HG02938 (cell line): ENCODE results near the gene LTBP3.
A peak's percentile ranks its signal among the peaks of the same experiment; 100 is the strongest.
"Not testable (repeated sequence)": the region's sequence is repeated elsewhere in the genome, so short reads cannot be mapped to it uniquely, and the experiment has no call there.

Experiments used
- ATAC-seq: cut with Tn5 transposase; IDR thresholded peaks from one replicate; pipeline ENCODE4 v1.9.1; 2021; ENCODE audit warnings: mild to moderate bottlenecking, moderate library complexity; ENCODE audit not compliant: unreplicated experiment

LTBP3 gene

GRCh38 chr11:65518941-65519549, 39.1 kb downstream of the LTBP3 start:
- not testable (repeated sequence) for ATAC-seq

GRCh38 chr11:65516135-65516968, 41.8 kb downstream of the LTBP3 start:
- ATAC-seq, result no peak

- not testable (repeated sequence) for ATAC-seq
Observed at GRCh38 chr11:65512311-65512710, 45.8 kb downstream of the LTBP3 start.

DNA sequence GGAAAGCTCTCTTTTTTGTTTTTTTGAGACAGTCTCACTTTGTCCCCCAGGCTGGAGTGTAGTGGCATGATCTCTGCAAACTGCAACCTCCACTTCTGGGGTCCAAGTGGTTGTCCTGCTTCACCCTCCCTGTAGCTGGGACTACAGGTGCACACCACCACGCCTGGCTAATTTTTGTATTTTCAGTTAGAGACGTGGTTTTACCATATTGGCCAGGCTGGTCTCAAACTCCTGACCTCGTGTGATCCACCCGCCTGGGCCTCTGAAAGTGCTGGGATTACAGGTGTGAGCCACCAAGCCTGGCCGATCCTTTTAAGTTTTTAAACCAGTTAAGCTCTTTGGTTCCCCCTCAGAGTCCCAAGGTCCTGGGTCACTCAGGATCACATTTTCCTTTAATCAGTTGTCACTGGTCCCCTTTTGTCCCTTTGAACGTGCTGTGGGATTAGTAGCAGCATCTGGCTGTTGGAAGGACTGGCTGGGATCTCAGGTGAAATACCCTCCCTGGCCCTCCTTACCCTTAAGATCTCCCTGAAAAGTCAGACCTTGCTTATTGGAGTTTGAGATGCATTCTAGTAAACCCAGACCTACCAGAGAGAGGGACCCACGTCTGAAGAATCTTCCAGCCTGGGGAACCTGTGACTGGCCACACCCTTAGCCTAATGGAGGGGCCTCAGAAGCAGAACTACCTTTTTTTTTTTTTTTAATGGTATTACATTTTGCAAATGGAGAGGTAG, 51.2 kb downstream of the LTBP3 start:
- ATAC-seq, result peak; percentile 33

- no peak for ATAC-seq
Observed at GRCh38 chr11:65506290-65506771, 51.8 kb downstream of the LTBP3 start.

DNA sequence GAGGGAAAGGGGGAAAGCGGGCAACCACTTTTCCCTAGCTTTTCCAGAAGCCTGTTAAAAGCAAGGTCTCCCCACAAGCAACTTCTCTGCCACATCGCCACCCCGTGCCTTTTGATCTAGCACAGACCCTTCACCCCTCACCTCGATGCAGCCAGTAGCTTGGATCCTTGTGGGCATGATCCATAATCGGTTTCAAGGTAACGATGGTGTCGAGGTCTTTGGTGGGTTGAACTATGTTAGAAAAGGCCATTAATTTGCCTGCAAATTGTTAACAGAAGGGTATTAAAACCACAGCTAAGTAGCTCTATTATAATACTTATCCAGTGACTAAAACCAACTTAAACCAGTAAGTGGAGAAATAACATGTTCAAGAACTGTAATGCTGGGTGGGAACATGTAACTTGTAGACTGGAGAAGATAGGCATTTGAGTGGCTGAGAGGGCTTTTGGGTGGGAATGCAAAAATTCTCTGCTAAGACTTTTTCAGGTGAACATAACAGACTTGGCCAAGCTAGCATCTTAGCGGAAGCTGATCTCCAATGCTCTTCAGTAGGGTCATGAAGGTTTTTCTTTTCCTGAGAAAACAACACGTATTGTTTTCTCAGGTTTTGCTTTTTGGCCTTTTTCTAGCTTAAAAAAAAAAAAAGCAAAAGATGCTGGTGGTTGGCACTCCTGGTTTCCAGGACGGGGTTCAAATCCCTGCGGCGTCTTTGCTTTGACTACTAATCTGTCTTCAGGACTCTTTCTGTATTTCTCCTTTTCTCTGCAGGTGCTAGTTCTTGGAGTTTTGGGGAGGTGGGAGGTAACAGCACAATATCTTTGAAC, 52.5 kb downstream of the LTBP3 start:
- ATAC-seq, result no peak

GRCh38 chr11:65504674-65505465, 53.3 kb downstream of the LTBP3 start:
- ATAC-seq, result no peak

- ATAC-seq, result no peak
Observed at GRCh38 chr11:65503949-65504673, 54.0 kb downstream of the LTBP3 start.

DNA sequence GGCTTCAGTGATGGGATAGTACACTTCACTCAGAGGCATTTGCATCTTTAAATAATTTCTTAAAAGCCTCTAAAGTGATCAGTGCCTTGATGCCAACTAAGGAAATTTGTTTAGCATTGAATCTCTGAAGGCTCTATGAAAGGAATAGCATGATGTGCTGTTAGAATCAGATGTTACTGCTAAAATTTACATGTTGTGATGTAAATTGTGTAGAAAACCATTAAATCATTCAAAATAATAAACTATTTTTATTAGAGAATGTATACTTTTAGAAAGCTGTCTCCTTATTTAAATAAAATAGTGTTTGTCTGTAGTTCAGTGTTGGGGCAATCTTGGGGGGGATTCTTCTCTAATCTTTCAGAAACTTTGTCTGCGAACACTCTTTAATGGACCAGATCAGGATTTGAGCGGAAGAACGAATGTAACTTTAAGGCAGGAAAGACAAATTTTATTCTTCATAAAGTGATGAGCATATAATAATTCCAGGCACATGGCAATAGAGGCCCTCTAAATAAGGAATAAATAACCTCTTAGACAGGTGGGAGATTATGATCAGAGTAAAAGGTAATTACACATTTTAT, 54.7 kb downstream of the LTBP3 start:
- no peak for ATAC-seq

DNA sequence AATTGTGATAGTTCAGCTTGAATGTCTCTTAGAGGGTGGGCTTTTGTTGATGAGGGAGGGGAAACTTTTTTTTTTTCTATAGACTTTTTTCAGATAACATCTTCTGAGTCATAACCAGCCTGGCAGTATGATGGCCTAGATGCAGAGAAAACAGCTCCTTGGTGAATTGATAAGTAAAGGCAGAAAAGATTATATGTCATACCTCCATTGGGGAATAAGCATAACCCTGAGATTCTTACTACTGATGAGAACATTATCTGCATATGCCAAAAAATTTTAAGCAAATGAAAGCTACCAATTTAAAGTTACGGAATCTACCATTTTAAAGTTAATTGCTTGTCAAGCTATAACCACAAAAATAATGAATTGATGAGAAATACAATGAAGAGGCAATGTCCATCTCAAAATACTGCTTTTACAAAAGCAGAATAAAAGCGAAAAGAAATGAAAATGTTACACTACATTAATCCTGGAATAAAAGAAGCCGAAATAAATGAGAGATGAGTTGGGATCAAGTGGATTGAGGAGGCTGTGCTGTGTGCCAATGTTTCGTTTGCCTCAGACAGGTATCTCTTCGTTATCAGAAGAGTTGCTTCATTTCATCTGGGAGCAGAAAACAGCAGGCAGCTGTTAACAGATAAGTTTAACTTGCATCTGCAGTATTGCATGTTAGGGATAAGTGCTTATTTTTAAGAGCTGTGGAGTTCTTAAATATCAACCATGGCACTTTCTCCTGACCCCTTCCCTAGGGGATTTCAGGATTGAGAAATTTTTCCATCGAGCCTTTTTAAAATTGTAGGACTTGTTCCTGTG, 55.4 kb downstream of the LTBP3 start:
- ATAC-seq, result no peak

DNA sequence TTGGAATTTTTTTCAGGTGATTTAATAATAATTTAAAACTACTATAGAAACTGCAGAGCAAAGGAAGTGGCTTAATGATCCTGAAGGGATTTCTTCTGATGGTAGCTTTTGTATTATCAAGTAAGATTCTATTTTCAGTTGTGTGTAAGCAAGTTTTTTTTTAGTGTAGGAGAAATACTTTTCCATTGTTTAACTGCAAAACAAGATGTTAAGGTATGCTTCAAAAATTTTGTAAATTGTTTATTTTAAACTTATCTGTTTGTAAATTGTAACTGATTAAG, 55.9 kb downstream of the LTBP3 start:
- no peak for ATAC-seq

GRCh38 chr11:65501472-65502273, 56.5 kb downstream of the LTBP3 start:
- ATAC-seq, result no peak

GRCh38 chr11:65501186-65501471, 57.0 kb downstream of the LTBP3 start:
- ATAC-seq, result no peak

DNA sequence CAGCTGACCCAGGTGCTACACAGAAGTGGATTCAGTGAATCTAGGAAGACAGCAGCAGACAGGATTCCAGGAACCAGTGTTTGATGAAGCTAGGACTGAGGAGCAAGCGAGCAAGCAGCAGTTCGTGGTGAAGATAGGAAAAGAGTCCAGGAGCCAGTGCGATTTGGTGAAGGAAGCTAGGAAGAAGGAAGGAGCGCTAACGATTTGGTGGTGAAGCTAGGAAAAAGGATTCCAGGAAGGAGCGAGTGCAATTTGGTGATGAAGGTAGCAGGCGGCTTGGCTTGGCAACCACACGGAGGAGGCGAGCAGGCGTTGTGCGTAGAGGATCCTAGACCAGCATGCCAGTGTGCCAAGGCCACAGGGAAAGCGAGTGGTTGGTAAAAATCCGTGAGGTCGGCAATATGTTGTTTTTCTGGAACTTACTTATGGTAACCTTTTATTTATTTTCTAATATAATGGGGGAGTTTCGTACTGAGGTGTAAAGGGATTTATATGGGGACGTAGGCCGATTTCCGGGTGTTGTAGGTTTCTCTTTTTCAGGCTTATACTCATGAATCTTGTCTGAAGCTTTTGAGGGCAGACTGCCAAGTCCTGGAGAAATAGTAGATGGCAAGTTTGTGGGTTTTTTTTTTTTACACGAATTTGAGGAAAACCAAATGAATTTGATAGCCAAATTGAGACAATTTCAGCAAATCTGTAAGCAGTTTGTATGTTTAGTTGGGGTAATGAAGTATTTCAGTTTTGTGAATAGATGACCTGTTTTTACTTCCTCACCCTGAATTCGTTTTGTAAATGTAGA, 57.6 kb downstream of the LTBP3 start:
- no peak for ATAC-seq

GRCh38 chr11:65499713-65500386, 58.3 kb downstream of the LTBP3 start:
- ATAC-seq, result no peak

- no peak for ATAC-seq
Observed at GRCh38 chr11:65498977-65499712, 59.0 kb downstream of the LTBP3 start, which contains the start of gene MALAT1. Gene MALAT1, plus strand, starts transcription at chr11:65499045.
